GM23338 (cell line): ENCODE data around the gene KAZN. TPM values are rescaled to one million over a fixed set of nuclear protein-coding genes. Genes with fewer than 3 reads are reported as not detected.

Source experiments
- ATAC-seq: fragments of 200-7000 bp; cut with Tn5 transposase; 3 replicates; pipeline ENCODE4 v1.9.1; 2020
- DNase-seq: peaks from one replicate; pipeline ENCODE4 v3.0.0-alpha.2; 2015; ENCODE audit warnings: low spot score
- H2AFZ ChIP-seq: fragments of 200-600 bp; sonication (generic); 2 replicates; pipeline ENCODE4 v1.8.0; 2016; ENCODE audit warnings: antibody characterized with exemption, mild to moderate bottlenecking, moderate library complexity
- H3F3A ChIP-seq: fragments of 200-600 bp; sonication (generic); replicated peaks from 2 replicates; pipeline ENCODE4 v1.8.0; 2017; ENCODE audit warnings: antibody characterized with exemption, mixed run types, low read depth
- H3K27ac ChIP-seq: fragments of 200-600 bp; sonication (generic); 2 replicates; pipeline ENCODE4 v1.6.1; 2016; ENCODE audit warnings: low read depth
- H3K27me3 ChIP-seq: fragments of 200-600 bp; sonication (generic); 2 replicates; pipeline ENCODE4 v1.8.0; 2016; ENCODE audit warnings: mild to moderate bottlenecking, mixed run types, moderate library complexity; ENCODE audit not compliant: insufficient read depth
- H3K36me3 ChIP-seq: fragments of 200-600 bp; sonication (generic); 2 replicates; pipeline ENCODE4 v1.8.0; 2016; ENCODE audit warnings: mild to moderate bottlenecking; ENCODE audit not compliant: insufficient read depth
- H3K4me1 ChIP-seq: fragments of 200-600 bp; sonication (generic); 2 replicates; pipeline ENCODE4 v1.8.0; 2016; ENCODE audit warnings: mild to moderate bottlenecking, moderate library complexity; ENCODE audit not compliant: insufficient read depth
- H3K4me2 ChIP-seq: fragments of 200-600 bp; sonication (generic); 2 replicates; pipeline ENCODE4 v1.7.1; 2017; ENCODE audit warnings: mixed run types
- H3K4me3 ChIP-seq: fragments of 200-600 bp; sonication (generic); 2 replicates; pipeline ENCODE4 v1.6.1; 2016; ENCODE audit warnings: mixed run types
- H3K79me2 ChIP-seq: fragments of 200-600 bp; sonication (generic); replicated peaks from 2 replicates; pipeline ENCODE4 v1.8.0; 2017; ENCODE audit warnings: mild to moderate bottlenecking; ENCODE audit not compliant: insufficient read depth
- H3K9me2 ChIP-seq: fragments of 200-600 bp; sonication (generic); 2 replicates; pipeline ENCODE4 v1.8.0; 2017; ENCODE audit not compliant: insufficient read depth
- H4K20me1 ChIP-seq: fragments of 200-600 bp; sonication (generic); replicated peaks from 2 replicates; pipeline ENCODE4 v1.8.0; 2017; ENCODE audit warnings: mild to moderate bottlenecking; ENCODE audit not compliant: insufficient read depth
- H3K27ac Mint-ChIP-seq: 2 replicates; pipeline ENCODE4 v1.8.0; 2020; ENCODE audit warnings: inconsistent platforms, mild to moderate bottlenecking, moderate library complexity, mixed read lengths
- H3K27me3 Mint-ChIP-seq: 3 replicates; pipeline ENCODE4 v1.8.0; 2022; ENCODE audit warnings: low read depth, mild to moderate bottlenecking, moderate library complexity, mixed read lengths, inconsistent platforms; ENCODE audit not compliant: insufficient read depth, poor library complexity
- H3K36me3 Mint-ChIP-seq: 3 replicates; pipeline ENCODE4 v1.8.0; 2021; ENCODE audit warnings: low read depth, mild to moderate bottlenecking, inconsistent platforms, moderate library complexity, mixed read lengths
- H3K4me1 Mint-ChIP-seq: 3 replicates; pipeline ENCODE4 v1.8.0; 2020; ENCODE audit warnings: mild to moderate bottlenecking, inconsistent platforms, mixed read lengths
- H3K4me3 Mint-ChIP-seq: 3 replicates; pipeline ENCODE4 v1.8.0; 2021; ENCODE audit warnings: moderate library complexity, mild to moderate bottlenecking, inconsistent platforms, mixed read lengths
- H3K9me3 Mint-ChIP-seq: 3 replicates; pipeline ENCODE4 v1.8.0; 2020; ENCODE audit warnings: moderate library complexity, mild to moderate bottlenecking, inconsistent platforms, mixed read lengths
- EZH2phosphoT487 ChIP-seq: fragments of 200-600 bp; sonication (generic); IDR thresholded peaks from one replicate; pipeline ENCODE4 v1.8.1; 2018; ENCODE audit warnings: antibody characterized with exemption; ENCODE audit not compliant: unreplicated experiment
- POLR2AphosphoS5 ChIP-seq: IDR thresholded peaks from 2 replicates; pipeline ENCODE4 v1.6.1; 2016; ENCODE audit warnings: antibody characterized with exemption, low read depth
- polyA plus RNA-seq: library from polyadenylated mRNA; unstranded; fragments of >200 nt; fragmentation: Nextera tagmentation; extraction: Ambion mirVana; gene quantifications from 2 replicates; pipeline ENCODE4 v1.2.1, GENCODE V29; 2016
- total RNA-seq: library from RNA; depleted of rRNA; stranded (reverse); fragments of >200 nt; shearing (Covaris generic); gene quantifications from 2 replicates; pipeline ENCODE4 v1.2.3, GENCODE V29; 2014
- TF ChIP-seq, protein P1 (sequence below), 2 experiments: fragments of 200-600 bp in 1 of 2; sonication (generic) in 1 of 2; conservative IDR thresholded peaks; 2 replicates each; pipeline versions ENCODE4 v1.5.1 to v1.6.1; 2016 to 2017; ENCODE audit warnings: antibody characterized with exemption in 2 of 2, low read depth in 2 of 2, mild to moderate bottlenecking in 2 of 2, moderate library complexity in 1 of 2
- TF ChIP-seq, protein P2 (sequence below): fragments of 250-450 bp; sonication (Bioruptor Pico); IDR thresholded peaks from 2 replicates; pipeline ENCODE4 v1.5.0; 2020; ENCODE audit warnings: mild to moderate bottlenecking, moderate library complexity

The KAZN gene
- total and polyA plus RNA-seq, 2 experiments from 2014 or later: 9.9 to 15.0 TPM

- Histone ChIP-seq H3K4me2 (0 out of 2 replicates have a peak overlapping the region, but pooled peaks have one; percentile 46), H4K20me1 (no peaks in the 10 kb centered on the region), H3K4me1 (peaks cover 39% of the 10 kb centered on the region), H3F3A (0 out of 2 replicates have a peak, but pooled peaks cover 4% of the 10 kb centered on the region), H3K79me2 (no peaks in the 10 kb centered on the region; the same call in 1 of the 2 replicates), H3K27me3 (no peaks in the 10 kb centered on the region), H3K4me3 (no peak overlapping the region), H3K9me2 (no peaks in the 10 kb centered on the region), H3K36me3 (no peaks in the 10 kb centered on the region), H2AFZ (no peak overlapping the region), H3K27ac (0 out of 2 replicates have a peak overlapping the region, but pooled peaks have one; percentile 19)
- Mint-ChIP-seq H3K4me3 (no peak overlapping the region), H3K4me1 (peaks cover 42% of the 10 kb centered on the region), H3K27ac (no peak overlapping the region), H3K36me3 (no peaks in the 10 kb centered on the region; the same call in 2 of the 3 replicates), H3K27me3 (peaks cover 10% of the 10 kb centered on the region), H3K9me3 (no peaks in the 10 kb centered on the region)
- DNase-seq (peak; percentile 85), ATAC-seq (peak; percentile 85)
- TF ChIP-seq POLR2AphosphoS5 (no peak), EZH2phosphoT487 (no peak)
- TF ChIP-seq, protein P1, sequence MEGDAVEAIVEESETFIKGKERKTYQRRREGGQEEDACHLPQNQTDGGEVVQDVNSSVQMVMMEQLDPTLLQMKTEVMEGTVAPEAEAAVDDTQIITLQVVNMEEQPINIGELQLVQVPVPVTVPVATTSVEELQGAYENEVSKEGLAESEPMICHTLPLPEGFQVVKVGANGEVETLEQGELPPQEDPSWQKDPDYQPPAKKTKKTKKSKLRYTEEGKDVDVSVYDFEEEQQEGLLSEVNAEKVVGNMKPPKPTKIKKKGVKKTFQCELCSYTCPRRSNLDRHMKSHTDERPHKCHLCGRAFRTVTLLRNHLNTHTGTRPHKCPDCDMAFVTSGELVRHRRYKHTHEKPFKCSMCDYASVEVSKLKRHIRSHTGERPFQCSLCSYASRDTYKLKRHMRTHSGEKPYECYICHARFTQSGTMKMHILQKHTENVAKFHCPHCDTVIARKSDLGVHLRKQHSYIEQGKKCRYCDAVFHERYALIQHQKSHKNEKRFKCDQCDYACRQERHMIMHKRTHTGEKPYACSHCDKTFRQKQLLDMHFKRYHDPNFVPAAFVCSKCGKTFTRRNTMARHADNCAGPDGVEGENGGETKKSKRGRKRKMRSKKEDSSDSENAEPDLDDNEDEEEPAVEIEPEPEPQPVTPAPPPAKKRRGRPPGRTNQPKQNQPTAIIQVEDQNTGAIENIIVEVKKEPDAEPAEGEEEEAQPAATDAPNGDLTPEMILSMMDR (conservative IDR thresholded peaks at IDR 0.05; ENCODE audit: low read depth in 2 of 2): peak; percentile 79 to 94
- TF ChIP-seq, protein P2, sequence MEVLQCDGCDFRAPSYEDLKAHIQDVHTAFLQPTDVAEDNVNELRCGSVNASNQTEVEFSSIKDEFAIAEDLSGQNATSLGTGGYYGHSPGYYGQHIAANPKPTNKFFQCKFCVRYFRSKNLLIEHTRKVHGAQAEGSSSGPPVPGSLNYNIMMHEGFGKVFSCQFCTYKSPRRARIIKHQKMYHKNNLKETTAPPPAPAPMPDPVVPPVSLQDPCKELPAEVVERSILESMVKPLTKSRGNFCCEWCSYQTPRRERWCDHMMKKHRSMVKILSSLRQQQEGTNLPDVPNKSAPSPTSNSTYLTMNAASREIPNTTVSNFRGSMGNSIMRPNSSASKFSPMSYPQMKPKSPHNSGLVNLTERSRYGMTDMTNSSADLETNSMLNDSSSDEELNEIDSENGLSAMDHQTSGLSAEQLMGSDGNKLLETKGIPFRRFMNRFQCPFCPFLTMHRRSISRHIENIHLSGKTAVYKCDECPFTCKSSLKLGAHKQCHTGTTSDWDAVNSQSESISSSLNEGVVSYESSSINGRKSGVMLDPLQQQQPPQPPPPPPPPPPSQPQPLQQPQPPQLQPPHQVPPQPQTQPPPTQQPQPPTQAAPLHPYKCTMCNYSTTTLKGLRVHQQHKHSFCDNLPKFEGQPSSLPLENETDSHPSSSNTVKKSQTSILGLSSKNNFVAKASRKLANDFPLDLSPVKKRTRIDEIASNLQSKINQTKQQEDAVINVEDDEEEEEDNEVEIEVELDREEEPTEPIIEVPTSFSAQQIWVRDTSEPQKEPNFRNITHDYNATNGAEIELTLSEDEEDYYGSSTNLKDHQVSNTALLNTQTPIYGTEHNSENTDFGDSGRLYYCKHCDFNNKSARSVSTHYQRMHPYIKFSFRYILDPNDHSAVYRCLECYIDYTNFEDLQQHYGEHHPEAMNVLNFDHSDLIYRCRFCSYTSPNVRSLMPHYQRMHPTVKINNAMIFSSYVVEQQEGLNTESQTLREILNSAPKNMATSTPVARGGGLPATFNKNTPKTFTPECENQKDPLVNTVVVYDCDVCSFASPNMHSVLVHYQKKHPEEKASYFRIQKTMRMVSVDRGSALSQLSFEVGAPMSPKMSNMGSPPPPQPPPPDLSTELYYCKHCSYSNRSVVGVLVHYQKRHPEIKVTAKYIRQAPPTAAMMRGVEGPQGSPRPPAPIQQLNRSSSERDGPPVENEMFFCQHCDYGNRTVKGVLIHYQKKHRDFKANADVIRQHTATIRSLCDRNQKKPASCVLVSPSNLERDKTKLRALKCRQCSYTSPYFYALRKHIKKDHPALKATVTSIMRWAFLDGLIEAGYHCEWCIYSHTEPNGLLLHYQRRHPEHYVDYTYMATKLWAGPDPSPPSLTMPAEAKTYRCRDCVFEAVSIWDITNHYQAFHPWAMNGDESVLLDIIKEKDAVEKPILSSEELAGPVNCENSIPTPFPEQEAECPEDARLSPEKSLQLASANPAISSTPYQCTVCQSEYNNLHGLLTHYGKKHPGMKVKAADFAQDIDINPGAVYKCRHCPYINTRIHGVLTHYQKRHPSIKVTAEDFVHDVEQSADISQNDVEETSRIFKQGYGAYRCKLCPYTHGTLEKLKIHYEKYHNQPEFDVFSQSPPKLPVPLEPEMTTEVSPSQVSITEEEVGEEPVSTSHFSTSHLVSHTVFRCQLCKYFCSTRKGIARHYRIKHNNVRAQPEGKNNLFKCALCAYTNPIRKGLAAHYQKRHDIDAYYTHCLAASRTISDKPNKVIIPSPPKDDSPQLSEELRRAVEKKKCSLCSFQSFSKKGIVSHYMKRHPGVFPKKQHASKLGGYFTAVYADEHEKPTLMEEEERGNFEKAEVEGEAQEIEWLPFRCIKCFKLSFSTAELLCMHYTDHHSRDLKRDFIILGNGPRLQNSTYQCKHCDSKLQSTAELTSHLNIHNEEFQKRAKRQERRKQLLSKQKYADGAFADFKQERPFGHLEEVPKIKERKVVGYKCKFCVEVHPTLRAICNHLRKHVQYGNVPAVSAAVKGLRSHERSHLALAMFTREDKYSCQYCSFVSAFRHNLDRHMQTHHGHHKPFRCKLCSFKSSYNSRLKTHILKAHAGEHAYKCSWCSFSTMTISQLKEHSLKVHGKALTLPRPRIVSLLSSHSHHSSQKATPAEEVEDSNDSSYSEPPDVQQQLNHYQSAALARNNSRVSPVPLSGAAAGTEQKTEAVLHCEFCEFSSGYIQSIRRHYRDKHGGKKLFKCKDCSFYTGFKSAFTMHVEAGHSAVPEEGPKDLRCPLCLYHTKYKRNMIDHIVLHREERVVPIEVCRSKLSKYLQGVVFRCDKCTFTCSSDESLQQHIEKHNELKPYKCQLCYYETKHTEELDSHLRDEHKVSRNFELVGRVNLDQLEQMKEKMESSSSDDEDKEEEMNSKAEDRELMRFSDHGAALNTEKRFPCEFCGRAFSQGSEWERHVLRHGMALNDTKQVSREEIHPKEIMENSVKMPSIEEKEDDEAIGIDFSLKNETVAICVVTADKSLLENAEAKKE (CRISPR knock-in tag): peak; percentile 38; the same call in 1 of the 2 replicates
Observed at GRCh38 chr1:14778898-14779865, 180.7 kb downstream of the KAZN start.
